Fibroblast of mammary gland (primary cell): Measurements from ENCODE around the gene CXCL12.

Source experiments
- DNase-seq: peaks from one replicate; pipeline ENCODE4 v3.0.0-alpha.2; 2010; ENCODE audit warnings: low read depth
- H3K4me3 ChIP-seq: 2 replicates; pipeline ENCODE4 v1.5.1; 2011; ENCODE audit warnings: low read depth, mild to moderate bottlenecking, low read length, moderate library complexity; ENCODE audit not compliant: control insufficient read depth
- CTCF ChIP-seq: conservative IDR thresholded peaks from 2 replicates; pipeline ENCODE4 v1.5.1; 2011; ENCODE audit warnings: low read depth, low read length, inconsistent platforms; ENCODE audit not compliant: control insufficient read depth, insufficient read depth

Gene CXCL12

GRCh38 chr10:44380829-44381600 lies 3.9 kb downstream of the CXCL12 start:
- no peak for TF ChIP-seq CTCF

GRCh38 chr10:44379907-44380306 lies 5.0 kb downstream of the CXCL12 start:
- no peak overlapping the region for H3K4me3 ChIP-seq
- DNase-seq = no peak
- no peak for TF ChIP-seq CTCF

More at GRCh38 chr10:44380829-44381600, 3.9 kb downstream of the CXCL12 start:
- no peak overlapping the region for H3K4me3 ChIP-seq
- no peak for DNase-seq

GRCh38 chr10:44378626-44379025 lies 6.3 kb downstream of the CXCL12 start:
- no peak for DNase-seq
- no peak for TF ChIP-seq CTCF

GRCh38 chr10:44377651-44378310 lies 7.1 kb downstream of the CXCL12 start:
- no peak for TF ChIP-seq CTCF
- no peak for DNase-seq
- H3K4me3 ChIP-seq = no peak overlapping the region

More at GRCh38 chr10:44378626-44379025, 6.3 kb downstream of the CXCL12 start:
- H3K4me3 ChIP-seq = no peak overlapping the region

GRCh38 chr10:44376472-44377099 lies 8.3 kb downstream of the CXCL12 start:
- TF ChIP-seq CTCF = no peak
- H3K4me3 ChIP-seq = no peak overlapping the region
- no peak for DNase-seq

- TF ChIP-seq CTCF = no peak
- H3K4me3 ChIP-seq = no peak overlapping the region
- no peak for DNase-seq
Measured at GRCh38 chr10:44374155-44374554, 10.7 kb downstream of the CXCL12 start.
